Activated CD4-positive, alpha-beta T cell treated with anti-CD3 and anti-CD28 coated beads, Interleukin-2, amount 10 ng/mL, durations not matched to agents 24 days and 14 days (primary cell): ENCODE results near the gene RNU6-9. TPM values are rescaled to one million over a fixed set of nuclear protein-coding genes. Genes with fewer than 3 reads are reported as not detected.
"Not testable (repeated sequence)": the region's sequence is repeated elsewhere in the genome, so short reads cannot be mapped to it uniquely, and the experiment has no call there.

Source experiments
- DNase-seq: peaks from one replicate; pipeline ENCODE4 v3.0.0; 2022
- H3K27ac Mint-ChIP-seq: one replicate; pipeline ENCODE4 v1.8.0; 2022; ENCODE audit warnings: mild to moderate bottlenecking, mixed read lengths
- H3K27me3 Mint-ChIP-seq: one replicate; pipeline ENCODE4 v1.8.0; 2022; ENCODE audit warnings: mixed read lengths
- H3K36me3 Mint-ChIP-seq: one replicate; pipeline ENCODE4 v1.8.0; 2022; ENCODE audit warnings: low read depth, mild to moderate bottlenecking, mixed read lengths
- H3K4me1 Mint-ChIP-seq: one replicate; pipeline ENCODE4 v1.8.0; 2021; ENCODE audit warnings: mixed read lengths
- H3K4me3 Mint-ChIP-seq: one replicate; pipeline ENCODE4 v1.8.0; 2022; ENCODE audit warnings: mild to moderate bottlenecking, moderate library complexity, mixed read lengths
- H3K9me3 Mint-ChIP-seq: one replicate; pipeline ENCODE4 v1.8.0; 2021; ENCODE audit warnings: mixed read lengths
- intact Hi-C: fragments of 100-400 bp; cut with micrococcal nuclease; formaldehyde crosslinking; loops from one replicate; pipeline ENCODE4 v1.15.1; 2023
- total RNA-seq: library from RNA; stranded (reverse); gene quantifications from 2 replicates; pipeline ENCODE4 v1.2.3, GENCODE V29; 2022

The RNU6-9 gene
- not detected in 2 replicates for total RNA-seq

DNA sequence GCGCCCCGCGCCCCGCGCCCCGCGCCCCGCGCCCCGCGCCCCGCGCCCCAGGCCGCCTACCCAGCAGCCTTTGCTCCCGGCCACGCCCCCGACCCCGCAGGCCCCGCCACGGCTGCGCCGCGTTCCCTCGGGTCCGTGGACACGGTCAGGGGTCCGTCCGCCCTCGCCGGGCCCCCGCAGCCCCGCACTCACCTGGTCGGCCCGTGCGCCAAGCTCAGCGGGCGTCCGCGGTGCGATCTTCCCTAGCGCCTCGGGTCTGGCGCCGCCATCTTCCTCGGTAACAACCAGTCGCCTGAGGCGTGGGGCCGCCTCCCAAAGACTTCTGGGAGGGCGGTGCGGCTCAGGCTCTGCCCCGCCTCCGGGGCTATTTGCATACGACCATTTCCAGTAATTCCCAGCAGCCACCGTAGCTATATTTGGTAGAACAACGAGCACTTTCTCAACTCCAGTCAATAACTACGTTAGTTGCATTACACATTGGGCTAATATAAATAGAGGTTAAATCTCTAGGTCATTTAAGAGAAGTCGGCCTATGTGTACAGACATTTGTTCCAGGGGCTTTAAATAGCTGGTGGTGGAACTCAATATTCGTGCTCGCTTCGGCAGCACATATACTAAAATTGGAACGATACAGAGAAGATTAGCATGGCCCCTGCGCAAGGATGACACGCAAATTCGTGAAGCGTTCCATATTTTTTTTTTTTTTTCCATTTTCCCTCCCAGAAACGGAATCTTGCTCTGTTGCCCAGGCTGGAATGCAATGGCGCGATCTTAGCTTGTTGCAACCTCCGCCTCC lies at the start of gene RNU6-9, which contains the start of gene MED16:
TSS of gene RNU6-9 (plus strand) at position 591 of the 796 bp plus-strand sequence.
TSS of gene MED16 (minus strand) at position 294 of the 796 bp plus-strand sequence. CDS start 2,056 bp downstream, outside the sequence.
- H3K27me3 Mint-ChIP-seq = no peaks in the 10 kb centered on the region
- H3K4me3 Mint-ChIP-seq = peak within 1 kb of the TSS; percentile 91
- H3K9me3 Mint-ChIP-seq = no peaks in the 10 kb centered on the region
- intact Hi-C loops = loop anchor here (1.0 kb wide), 1 partner anchor 16 kb away; no protein-coding TSS in a partner anchor
- peaks cover 17% of the 10 kb centered on the region for H3K4me1 Mint-ChIP-seq
- peak; percentile 97 for DNase-seq
- H3K27ac Mint-ChIP-seq = peak within 1 kb of the TSS; percentile 97
- H3K36me3 Mint-ChIP-seq = peaks cover 20% of the 10 kb centered on the region

DNA sequence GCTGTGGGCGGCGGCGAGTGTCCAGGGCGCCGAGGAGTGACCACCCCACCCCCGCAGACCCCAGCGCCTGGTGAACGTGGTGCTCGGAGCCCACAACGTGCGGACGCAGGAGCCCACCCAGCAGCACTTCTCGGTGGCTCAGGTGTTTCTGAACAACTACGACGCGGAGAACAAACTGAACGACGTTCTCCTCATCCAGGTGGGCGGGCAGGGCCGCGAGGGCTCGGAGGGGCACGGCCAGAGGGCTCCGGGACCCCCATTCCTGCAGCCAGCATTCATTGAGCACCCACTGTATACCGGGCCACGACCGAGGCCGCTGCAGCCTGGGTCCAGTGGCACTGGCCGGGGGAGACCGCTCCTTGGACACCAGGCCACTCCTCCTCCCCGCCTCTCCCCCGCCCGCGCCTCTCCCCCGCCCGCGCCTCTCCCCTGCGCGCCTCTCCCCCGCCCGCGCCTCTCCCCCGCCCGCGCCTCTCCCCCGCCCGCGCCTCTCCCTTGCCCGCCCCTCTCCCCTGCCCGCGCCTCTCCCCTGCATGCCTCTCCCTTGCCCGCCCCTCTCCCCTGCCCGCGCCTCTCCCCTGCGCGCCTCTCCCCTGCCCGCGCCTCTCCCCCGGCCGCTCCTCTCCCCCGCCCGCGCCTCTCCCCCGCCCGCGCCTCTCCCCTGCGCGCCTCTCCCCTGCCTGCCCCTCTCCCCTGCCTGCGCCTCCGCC lies 49.3 kb upstream of the RNU6-9 start:
- intact Hi-C loops = no loop called here
- H3K4me1 Mint-ChIP-seq = peaks cover 3% of the 10 kb centered on the region
- no peaks in the 10 kb centered on the region for H3K9me3 Mint-ChIP-seq
- H3K27me3 Mint-ChIP-seq = peaks cover 20% of the 10 kb centered on the region
- H3K27ac Mint-ChIP-seq = no peak overlapping the region
- H3K36me3 Mint-ChIP-seq = no peaks in the 10 kb centered on the region
- no peak for DNase-seq
- no peak overlapping the region for H3K4me3 Mint-ChIP-seq

DNA sequence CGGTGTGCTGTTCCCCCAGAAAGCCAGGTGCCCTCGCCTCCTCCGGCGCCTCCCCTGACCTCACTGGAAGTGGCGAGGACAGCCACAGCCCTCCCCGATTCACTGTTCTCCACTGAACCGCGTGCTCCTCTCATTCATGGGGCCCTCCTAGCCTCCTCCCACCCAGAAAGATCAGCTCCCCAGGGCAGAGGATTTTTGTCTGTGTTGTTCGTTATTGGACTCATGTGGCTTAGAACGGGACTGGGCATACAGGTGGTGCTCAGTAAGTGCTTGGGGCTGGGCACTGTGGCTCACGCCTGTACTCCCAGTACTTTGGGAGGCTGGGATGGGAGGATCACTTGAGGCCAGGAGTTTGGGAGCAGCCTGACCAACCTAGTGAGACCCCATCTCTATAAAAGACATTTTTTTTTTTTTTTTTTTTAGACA lies 48.7 kb upstream of the RNU6-9 start:
- Mint-ChIP-seq H3K27ac (peak overlapping the region; percentile 58), H3K4me1 (peaks cover 3% of the 10 kb centered on the region), H3K36me3 (no peaks in the 10 kb centered on the region), H3K9me3 (no peaks in the 10 kb centered on the region), H3K4me3 (no peak overlapping the region), H3K27me3 (peaks cover 20% of the 10 kb centered on the region)
- DNase-seq = no peak
- intact Hi-C loops = no loop called here

DNA sequence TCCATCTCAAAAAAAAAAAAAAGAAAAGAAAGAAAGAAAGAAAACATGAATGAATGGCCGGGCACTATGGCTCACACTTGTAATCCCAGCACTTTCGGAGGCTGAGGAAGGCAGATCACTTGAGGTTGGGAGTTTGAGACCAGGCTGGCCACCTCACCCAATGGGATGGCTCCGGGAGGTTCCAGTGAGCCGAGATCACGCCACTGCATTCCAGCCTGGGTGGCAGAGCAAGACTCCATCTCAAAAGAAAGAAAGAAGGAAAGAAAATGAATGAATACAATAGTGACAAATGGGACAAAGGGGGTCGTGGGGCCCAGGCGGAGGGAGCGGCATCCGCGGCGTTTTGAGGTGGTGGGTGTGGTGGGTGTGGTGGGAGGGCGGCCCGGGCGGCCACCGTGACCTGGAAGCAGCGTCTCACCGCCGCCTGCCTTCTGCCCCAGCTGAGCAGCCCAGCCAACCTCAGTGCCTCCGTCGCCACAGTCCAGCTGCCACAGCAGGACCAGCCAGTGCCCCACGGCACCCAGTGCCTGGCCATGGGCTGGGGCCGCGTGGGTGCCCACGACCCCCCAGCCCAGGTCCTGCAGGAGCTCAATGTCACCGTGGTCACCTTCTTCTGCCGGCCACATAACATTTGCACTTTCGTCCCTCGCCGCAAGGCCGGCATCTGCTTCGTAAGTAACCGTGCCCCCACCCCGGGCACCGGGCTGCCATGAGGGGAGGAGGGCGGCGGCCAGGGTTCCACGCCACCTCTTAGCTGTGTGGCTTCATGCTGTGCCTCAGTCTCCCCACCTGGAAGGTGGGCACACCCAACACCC lies 47.4 kb upstream of the RNU6-9 start:
- Mint-ChIP-seq H3K4me1 (peaks cover 3% of the 10 kb centered on the region), H3K4me3 (no peak overlapping the region), H3K27me3 (peaks cover 23% of the 10 kb centered on the region), H3K9me3 (no peaks in the 10 kb centered on the region), H3K27ac (no peak overlapping the region), H3K36me3 (no peaks in the 10 kb centered on the region)
- intact Hi-C loops = no loop called here
- DNase-seq = no peak

DNA sequence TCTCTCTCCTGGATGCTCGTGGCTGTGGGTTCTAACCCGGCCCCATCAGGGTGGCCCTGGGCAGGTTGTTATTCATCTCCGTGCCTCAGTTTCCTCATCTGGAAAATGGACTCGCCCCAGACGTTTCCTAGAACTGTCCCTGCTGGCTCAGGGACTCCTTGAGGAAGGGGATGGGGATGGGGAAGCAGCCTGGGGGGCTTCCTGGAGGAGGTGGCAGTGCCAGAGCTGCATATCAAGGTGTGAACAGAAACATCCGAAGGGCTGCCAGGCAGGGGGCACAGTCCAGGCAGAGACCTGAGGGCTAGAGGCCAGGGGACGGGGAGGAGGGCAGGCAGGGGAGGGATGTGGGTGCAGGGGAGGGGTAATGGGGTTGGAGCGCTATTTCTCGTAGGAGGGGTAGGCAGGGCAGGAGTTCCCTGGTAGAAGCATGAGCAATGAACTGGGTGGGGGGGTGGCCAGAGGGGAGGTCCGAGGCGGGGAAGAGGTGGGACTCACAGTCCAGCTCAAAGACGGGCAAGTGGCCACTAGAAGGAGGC lies 44.8 kb upstream of the RNU6-9 start:
- Mint-ChIP-seq H3K9me3 (no peaks in the 10 kb centered on the region), H3K27ac (no peak overlapping the region), H3K36me3 (no peaks in the 10 kb centered on the region), H3K27me3 (peaks cover 18% of the 10 kb centered on the region), H3K4me3 (no peak overlapping the region), H3K4me1 (peaks cover 3% of the 10 kb centered on the region)
- intact Hi-C loops = no loop called here
- DNase-seq = no peak

DNA sequence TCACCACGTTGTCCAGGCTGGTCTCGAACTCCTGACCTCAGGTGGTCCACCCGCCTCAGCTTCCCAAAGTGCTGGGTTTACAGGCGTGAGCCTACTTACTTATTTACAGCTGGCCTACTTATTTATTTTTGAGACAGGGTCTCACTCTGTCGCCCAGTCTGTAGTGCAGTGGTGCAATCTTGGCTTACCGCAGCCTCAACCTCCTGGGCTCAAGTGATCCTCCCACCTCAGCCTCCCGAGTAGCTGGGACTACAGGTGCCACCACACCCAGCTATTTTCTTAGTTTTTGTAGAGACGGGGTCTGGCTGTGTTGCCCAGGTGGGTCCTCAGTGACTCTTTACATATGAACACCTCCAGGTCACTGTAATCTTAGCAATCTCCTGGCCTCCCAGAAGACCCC lies 44.1 kb upstream of the RNU6-9 start:
- not testable (repeated sequence) for DNase-seq, H3K36me3 Mint-ChIP-seq

DNA sequence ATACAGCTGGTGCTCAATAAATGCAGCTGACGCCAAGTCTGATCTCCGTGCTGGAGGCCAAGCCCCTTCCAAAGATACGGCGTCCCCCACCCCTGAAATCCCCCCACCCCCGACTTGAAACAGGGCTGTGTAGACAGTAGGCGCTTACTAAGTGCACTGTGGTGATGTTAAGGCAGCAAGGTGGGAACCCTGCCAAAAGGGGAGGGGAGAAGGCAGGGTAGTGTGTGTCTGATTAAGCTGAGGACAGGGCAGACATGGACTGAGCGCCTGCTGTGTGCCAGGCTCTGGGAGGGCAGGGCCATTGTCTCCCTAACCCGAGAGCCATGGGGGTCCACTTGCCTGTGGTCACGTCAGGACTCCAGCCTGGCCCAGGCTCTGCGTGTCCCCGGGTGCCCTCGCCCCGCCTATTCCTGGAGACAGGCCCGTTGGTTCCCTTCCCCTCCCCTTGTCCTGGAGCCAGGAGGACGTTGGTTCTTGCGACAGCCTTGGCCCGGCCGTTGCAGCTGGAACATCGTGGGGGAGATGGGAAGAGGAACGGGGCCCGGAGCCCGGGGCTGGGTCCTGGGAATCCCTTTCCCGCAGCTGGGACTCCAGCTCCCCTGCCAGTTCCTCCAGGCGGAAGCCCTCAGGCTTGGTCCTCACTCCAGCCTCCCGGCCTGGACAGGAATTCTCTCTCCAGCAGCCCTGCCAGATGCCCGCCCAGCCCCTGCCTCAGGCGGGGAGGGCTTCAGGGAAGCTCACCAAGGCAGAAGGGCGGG lies 42.9 kb upstream of the RNU6-9 start:
- peaks cover 16% of the 10 kb centered on the region for H3K27me3 Mint-ChIP-seq
- no peaks in the 10 kb centered on the region for H3K36me3 Mint-ChIP-seq
- H3K4me1 Mint-ChIP-seq = peaks cover 3% of the 10 kb centered on the region
- DNase-seq = no peak
- no peak overlapping the region for H3K4me3 Mint-ChIP-seq
- H3K9me3 Mint-ChIP-seq = no peaks in the 10 kb centered on the region
- no peak overlapping the region for H3K27ac Mint-ChIP-seq
- intact Hi-C loops = no loop called here

More for the DNA sequence above, 44.1 kb upstream of the RNU6-9 start:
- H3K4me3 Mint-ChIP-seq, H3K4me1 Mint-ChIP-seq, H3K27ac Mint-ChIP-seq, intact Hi-C loops, H3K9me3 Mint-ChIP-seq: not testable (repeated sequence)
- H3K27me3 Mint-ChIP-seq = peaks cover 19% of the 10 kb centered on the region

DNA sequence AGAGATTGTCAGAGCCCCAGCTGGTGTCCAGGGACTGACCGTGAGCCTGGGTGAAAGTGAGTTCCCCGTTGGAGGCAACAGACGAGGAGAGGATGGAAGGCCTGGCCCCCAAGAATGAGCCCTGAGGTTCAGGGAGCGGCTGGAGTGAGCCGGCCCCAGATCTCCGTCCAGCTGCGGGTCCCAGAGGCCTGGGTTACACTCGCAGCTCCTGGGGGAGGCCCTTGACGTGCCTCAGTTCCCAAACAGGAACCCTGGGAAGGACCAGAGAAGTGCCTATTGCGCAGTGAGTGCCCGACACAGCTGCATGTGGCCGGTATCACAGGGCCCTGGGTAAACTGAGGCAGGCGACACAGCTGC lies 42.3 kb upstream of the RNU6-9 start:
- Mint-ChIP-seq H3K4me1 (peaks cover 3% of the 10 kb centered on the region), H3K4me3 (no peak overlapping the region), H3K27me3 (peaks cover 12% of the 10 kb centered on the region), H3K9me3 (no peaks in the 10 kb centered on the region), H3K36me3 (no peaks in the 10 kb centered on the region), H3K27ac (no peak overlapping the region)
- intact Hi-C loops = no loop called here
- DNase-seq = no peak

DNA sequence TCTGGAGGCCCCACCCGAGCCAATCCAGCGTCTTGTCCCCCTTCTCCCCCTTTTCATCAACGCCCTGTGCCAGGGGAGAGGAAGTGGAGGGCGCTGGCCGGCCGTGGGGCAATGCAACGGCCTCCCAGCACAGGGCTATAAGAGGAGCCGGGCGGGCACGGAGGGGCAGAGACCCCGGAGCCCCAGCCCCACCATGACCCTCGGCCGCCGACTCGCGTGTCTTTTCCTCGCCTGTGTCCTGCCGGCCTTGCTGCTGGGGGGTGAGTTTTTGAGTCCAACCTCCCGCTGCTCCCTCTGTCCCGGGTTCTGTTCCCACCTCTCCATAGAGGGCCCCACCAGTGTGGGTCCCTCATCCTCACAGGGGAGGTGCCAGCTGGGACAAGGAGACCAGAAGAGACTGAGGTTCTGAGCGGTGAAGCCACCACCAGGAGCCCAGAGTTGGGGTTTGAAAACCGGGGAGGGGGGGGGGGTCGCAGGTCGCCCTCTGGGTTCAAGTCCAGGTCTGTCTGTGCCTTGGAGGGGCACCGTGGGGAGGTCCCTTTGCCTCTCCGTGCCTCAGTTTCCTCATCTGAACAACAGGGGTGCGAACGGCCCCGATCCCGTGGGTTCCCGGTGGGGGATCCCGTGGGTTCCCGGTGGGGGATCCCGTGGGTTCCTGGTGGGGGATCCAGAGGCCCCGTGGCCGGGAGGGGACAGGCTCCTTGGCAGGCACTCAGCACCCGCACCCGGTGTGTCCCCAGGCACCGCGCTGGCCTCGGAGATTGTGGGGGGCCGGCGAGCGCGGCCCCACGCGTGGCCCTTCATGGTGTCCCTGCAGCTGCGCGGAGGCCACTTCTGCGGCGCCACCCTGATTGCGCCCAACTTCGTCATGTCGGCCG lies 40.9 kb upstream of the RNU6-9 start, which contains the start of gene ELANE:
TSS of gene ELANE (plus strand) at position 168 of the 878 bp plus-strand sequence. CDS start at position 194, 26 bp downstream.
- Mint-ChIP-seq H3K9me3 (no peaks in the 10 kb centered on the region), H3K27me3 (peaks cover 10% of the 10 kb centered on the region), H3K4me3 (no peak within 1 kb of the TSS), H3K4me1 (no peaks in the 10 kb centered on the region), H3K27ac (no peak within 1 kb of the TSS), H3K36me3 (no peaks in the 10 kb centered on the region)
- no peak for DNase-seq
- intact Hi-C loops = no loop called here

DNA sequence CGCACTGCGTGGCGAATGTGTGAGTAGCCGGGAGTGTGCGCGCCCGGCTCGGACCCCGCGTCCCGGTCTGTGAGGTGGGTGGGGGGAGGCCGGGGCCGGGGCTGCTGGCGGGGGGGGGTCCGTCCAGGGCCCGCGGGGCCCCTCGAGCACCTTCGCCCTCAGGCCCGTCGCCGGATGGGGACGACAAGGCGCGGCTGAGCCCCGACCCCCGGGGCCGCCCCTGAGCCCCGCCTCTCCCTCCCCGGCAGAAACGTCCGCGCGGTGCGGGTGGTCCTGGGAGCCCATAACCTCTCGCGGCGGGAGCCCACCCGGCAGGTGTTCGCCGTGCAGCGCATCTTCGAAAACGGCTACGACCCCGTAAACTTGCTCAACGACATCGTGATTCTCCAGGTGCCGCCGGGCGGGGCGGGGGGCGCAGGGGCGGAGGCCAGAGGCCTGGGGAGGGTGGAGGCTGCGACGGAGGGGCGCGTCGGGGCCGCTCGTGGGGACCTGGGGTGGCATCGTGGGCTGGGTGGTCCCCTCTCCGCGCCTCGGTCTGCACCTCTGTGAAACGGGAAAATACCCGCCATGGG lies 40.2 kb upstream of the RNU6-9 start:
- Mint-ChIP-seq H3K4me3 (no peak overlapping the region), H3K36me3 (no peaks in the 10 kb centered on the region)
- intact Hi-C loops = no loop called here

DNA sequence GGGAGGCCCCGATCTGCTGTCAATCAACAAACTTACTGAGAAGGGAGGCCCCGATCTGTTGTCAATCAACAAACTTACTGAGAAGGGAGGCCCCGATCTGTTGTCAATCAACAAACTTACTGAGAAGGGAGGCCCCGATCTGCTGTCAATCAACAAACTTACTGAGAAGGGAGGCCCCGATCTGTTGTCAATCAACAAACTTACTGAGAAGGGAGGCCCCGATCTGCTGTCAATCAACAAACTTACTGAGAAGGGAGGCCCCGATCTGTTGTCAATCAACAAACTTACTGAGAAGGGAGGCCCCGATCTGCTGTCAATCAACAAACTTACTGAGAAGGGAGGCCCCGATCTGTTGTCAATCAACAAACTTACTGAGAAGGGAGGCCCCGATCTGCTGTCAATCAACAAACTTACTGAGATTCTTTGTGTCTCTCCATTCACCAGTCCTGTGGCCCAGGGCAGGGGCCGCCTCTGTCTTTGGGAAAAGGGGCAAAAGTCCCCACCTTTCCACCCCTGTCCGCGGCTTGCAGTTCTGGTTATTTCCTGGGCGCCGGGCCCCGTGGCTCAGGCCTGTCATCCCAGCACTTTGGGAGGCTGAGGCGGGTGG lies 39.6 kb upstream of the RNU6-9 start:
- intact Hi-C loops, H3K9me3 Mint-ChIP-seq, H3K36me3 Mint-ChIP-seq, H3K27ac Mint-ChIP-seq, H3K4me3 Mint-ChIP-seq, DNase-seq, H3K4me1 Mint-ChIP-seq: not testable (repeated sequence)
- H3K27me3 Mint-ChIP-seq = peaks cover 13% of the 10 kb centered on the region

More for the DNA sequence above, 40.2 kb upstream of the RNU6-9 start:
- no peaks in the 10 kb centered on the region for H3K4me1 Mint-ChIP-seq
- peaks cover 10% of the 10 kb centered on the region for H3K27me3 Mint-ChIP-seq
- no peaks in the 10 kb centered on the region for H3K9me3 Mint-ChIP-seq
- no peak for DNase-seq
- no peak overlapping the region for H3K27ac Mint-ChIP-seq

DNA sequence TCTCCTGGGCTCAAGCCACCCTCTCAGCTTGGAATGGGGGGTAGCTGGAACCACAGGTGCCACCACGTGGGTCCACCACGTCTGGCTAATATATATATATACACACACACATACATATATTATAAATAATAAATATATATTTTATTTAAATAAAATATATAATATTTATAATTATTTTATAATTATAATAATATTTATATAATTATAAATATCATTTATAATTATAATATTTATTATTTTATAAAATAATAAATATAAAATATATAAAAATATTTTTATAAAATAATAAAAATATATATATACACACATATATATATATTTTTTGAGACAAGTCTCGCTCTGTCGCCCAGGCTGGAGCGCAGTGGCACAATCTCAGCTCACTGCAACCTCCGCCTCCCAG lies 38.7 kb upstream of the RNU6-9 start:
- Mint-ChIP-seq H3K36me3 (no peaks in the 10 kb centered on the region), H3K4me3 (no peak overlapping the region), H3K27me3 (peaks cover 14% of the 10 kb centered on the region), H3K4me1 (no peaks in the 10 kb centered on the region), H3K9me3 (no peaks in the 10 kb centered on the region), H3K27ac (no peak overlapping the region)
- DNase-seq = no peak
- intact Hi-C loops = no loop called here
